ENCODE measurements around the gene TMEM204.

Gene TMEM204

GRCh38 chr16:1560866-1561265 is 27.4 kb downstream of the TMEM204 start:
- TF ChIP-seq RARB (CRISPR knock-in tag; IDR thresholded peaks at IDR 0.05) (no peak), ZNF8 (CRISPR knock-in tag; IDR thresholded peaks at IDR 0.05) (no peak), TSHZ2 (CRISPR knock-in tag; IDR thresholded peaks at IDR 0.05) (no peak), CSRNP3 (CRISPR knock-in tag; IDR thresholded peaks at IDR 0.05) (no peak), ZFP30 (CRISPR knock-in tag; IDR thresholded peaks at IDR 0.05) (no peak), ZNF565 (CRISPR knock-in tag; conservative IDR thresholded peaks at IDR 0.05; ENCODE audit: low read depth) (no peak), CREB5 (CRISPR knock-in tag; IDR thresholded peaks at IDR 0.05; ENCODE audit: low read depth) (no peak), CSDC2 (CRISPR knock-in tag; IDR thresholded peaks at IDR 0.05) (no peak)

GRCh38 chr16:1561266-1561665 is 27.8 kb downstream of the TMEM204 start:
- TF ChIP-seq ESRRG (CRISPR knock-in tag; IDR thresholded peaks at IDR 0.05) (no peak), ZNF8 (CRISPR knock-in tag; IDR thresholded peaks at IDR 0.05) (no peak), ISL1 (CRISPR knock-in tag; IDR thresholded peaks at IDR 0.05) (no peak), BACH2 (CRISPR knock-in tag; IDR thresholded peaks at IDR 0.05; ENCODE audit: borderline replicate concordance) (no peak), ARNTL (CRISPR knock-in tag; IDR thresholded peaks at IDR 0.05; ENCODE audit: borderline replicate concordance, low read depth) (no peak)
- no peak for ATAC-seq

More at GRCh38 chr16:1560866-1561265, 27.4 kb downstream of the TMEM204 start:
- ATAC-seq, result no peak

- TF ChIP-seq CSDC2 (CRISPR knock-in tag; IDR thresholded peaks at IDR 0.05), result no peak
- TF ChIP-seq ESRRG (CRISPR knock-in tag; IDR thresholded peaks at IDR 0.05), result no peak
- TF ChIP-seq ARNTL (CRISPR knock-in tag; IDR thresholded peaks at IDR 0.05; ENCODE audit: borderline replicate concordance, low read depth), result no peak
- TF ChIP-seq BACH2 (CRISPR knock-in tag; IDR thresholded peaks at IDR 0.05; ENCODE audit: borderline replicate concordance), result no peak
- no peak for TF ChIP-seq ZFP30 (CRISPR knock-in tag; IDR thresholded peaks at IDR 0.05)
- TF ChIP-seq TOX (CRISPR knock-in tag; IDR thresholded peaks at IDR 0.05; ENCODE audit: borderline replicate concordance), result no peak
- no peak for TF ChIP-seq ZNF8 (CRISPR knock-in tag; IDR thresholded peaks at IDR 0.05)
- no peak for TF ChIP-seq ZNF565 (CRISPR knock-in tag; conservative IDR thresholded peaks at IDR 0.05; ENCODE audit: low read depth)
- TF ChIP-seq ZNF70 (CRISPR knock-in tag; IDR thresholded peaks at IDR 0.05), result no peak
- TF ChIP-seq CREB5 (CRISPR knock-in tag; IDR thresholded peaks at IDR 0.05; ENCODE audit: low read depth), result no peak
- no peak for TF ChIP-seq ZFP3 (CRISPR knock-in tag; IDR thresholded peaks at IDR 0.05)
- no peak for TF ChIP-seq GLIS3 (CRISPR knock-in tag; IDR thresholded peaks at IDR 0.05)
- no peak for TF ChIP-seq TCF4 (CRISPR knock-in tag; IDR thresholded peaks at IDR 0.05; ENCODE audit: borderline replicate concordance)
- TF ChIP-seq POU6F1 (CRISPR knock-in tag; IDR thresholded peaks at IDR 0.05; ENCODE audit: borderline replicate concordance, low read depth), result no peak
- no peak for TF ChIP-seq SNAI2 (CRISPR knock-in tag; IDR thresholded peaks at IDR 0.05)
- no peak for TF ChIP-seq ZC3H10 (CRISPR knock-in tag; IDR thresholded peaks at IDR 0.05)
- TF ChIP-seq PPARA (CRISPR knock-in tag; IDR thresholded peaks at IDR 0.05; ENCODE audit: borderline replicate concordance), result no peak
- no peak for TF ChIP-seq OSR1 (CRISPR knock-in tag; IDR thresholded peaks at IDR 0.05)
- no peak for TF ChIP-seq PATZ1 (CRISPR knock-in tag; IDR thresholded peaks at IDR 0.05; ENCODE audit: borderline replicate concordance)
- no peak for ATAC-seq
Measured at GRCh38 chr16:1561836-1562235, 28.4 kb downstream of the TMEM204 start.
